Measurements from ENCODE around the gene SYT2.

SYT2 gene

GRCh38 chr1:202703191-202703590, 7.1 kb downstream of the SYT2 start:
- no peak for DNase-seq

- no peak for DNase-seq
These were observed 8.2 kb downstream of the SYT2 start for GRCh38 chr1:202702088-202702487.

- DNase-seq, result no peak
These were observed 9.1 kb downstream of the SYT2 start for GRCh38 chr1:202701200-202701599.

- DNase-seq, result no peak
These were observed 10.2 kb downstream of the SYT2 start for GRCh38 chr1:202700061-202700460.

GRCh38 chr1:202698276-202698675, 12.0 kb downstream of the SYT2 start:
- DNase-seq, result no peak

GRCh38 chr1:202697038-202697437, 13.2 kb downstream of the SYT2 start:
- no peak for DNase-seq

- no peak for DNase-seq
These were observed 15.9 kb downstream of the SYT2 start for GRCh38 chr1:202694314-202694713.

- peak; percentile 33 for DNase-seq
These were observed 17.2 kb downstream of the SYT2 start for GRCh38 chr1:202692959-202693555.

GRCh38 chr1:202691816-202692215, 18.4 kb downstream of the SYT2 start:
- no peak for DNase-seq

GRCh38 chr1:202689493-202690342, 20.5 kb downstream of the SYT2 start:
- no peak for DNase-seq

- no peak for DNase-seq
These were observed 21.2 kb downstream of the SYT2 start for GRCh38 chr1:202689082-202689481.

GRCh38 chr1:202688401-202688800, 21.9 kb downstream of the SYT2 start:
- DNase-seq, result no peak

- no peak for DNase-seq
These were observed 22.5 kb downstream of the SYT2 start for GRCh38 chr1:202687798-202688197.

- no peak for DNase-seq
These were observed 22.9 kb downstream of the SYT2 start for GRCh38 chr1:202687370-202687769.

GRCh38 chr1:202685641-202686040, 24.6 kb downstream of the SYT2 start:
- DNase-seq, result no peak

- DNase-seq, result no peak
These were observed 25.5 kb downstream of the SYT2 start for GRCh38 chr1:202684716-202685115.

GRCh38 chr1:202683029-202683428, 27.2 kb downstream of the SYT2 start:
- DNase-seq, result no peak

- DNase-seq, result no peak
These were observed 27.8 kb downstream of the SYT2 start for GRCh38 chr1:202682477-202682876.

- DNase-seq, result no peak
These were observed 28.4 kb downstream of the SYT2 start for GRCh38 chr1:202681736-202682420.

GRCh38 chr1:202680586-202681352, 29.5 kb downstream of the SYT2 start:
- DNase-seq, result no peak

GRCh38 chr1:202679406-202680177, 30.7 kb downstream of the SYT2 start:
- DNase-seq, result no peak

GRCh38 chr1:202677433-202677832, 32.8 kb downstream of the SYT2 start:
- no peak for DNase-seq

Measured in activated CD4-positive, alpha-beta T cell treated with anti-CD3 and anti-CD28 coated beads for 1 hour (primary cell).